Activated CD4-positive, alpha-beta T cell treated with anti-CD3 and anti-CD28 coated beads, Interleukin-2, amount 50 U/mL, for 1 hour (primary cell): ENCODE data around the gene USP6NL.
A peak's percentile ranks its signal among the peaks of the same experiment; 100 is the strongest.
"Not testable (repeated sequence)": the region's sequence is repeated elsewhere in the genome, so short reads cannot be mapped to it uniquely, and the experiment has no call there.

Experiments used
- DNase-seq: peaks from one replicate; pipeline ENCODE4 v3.0.0-alpha.2; 2020

The USP6NL gene

DNA sequence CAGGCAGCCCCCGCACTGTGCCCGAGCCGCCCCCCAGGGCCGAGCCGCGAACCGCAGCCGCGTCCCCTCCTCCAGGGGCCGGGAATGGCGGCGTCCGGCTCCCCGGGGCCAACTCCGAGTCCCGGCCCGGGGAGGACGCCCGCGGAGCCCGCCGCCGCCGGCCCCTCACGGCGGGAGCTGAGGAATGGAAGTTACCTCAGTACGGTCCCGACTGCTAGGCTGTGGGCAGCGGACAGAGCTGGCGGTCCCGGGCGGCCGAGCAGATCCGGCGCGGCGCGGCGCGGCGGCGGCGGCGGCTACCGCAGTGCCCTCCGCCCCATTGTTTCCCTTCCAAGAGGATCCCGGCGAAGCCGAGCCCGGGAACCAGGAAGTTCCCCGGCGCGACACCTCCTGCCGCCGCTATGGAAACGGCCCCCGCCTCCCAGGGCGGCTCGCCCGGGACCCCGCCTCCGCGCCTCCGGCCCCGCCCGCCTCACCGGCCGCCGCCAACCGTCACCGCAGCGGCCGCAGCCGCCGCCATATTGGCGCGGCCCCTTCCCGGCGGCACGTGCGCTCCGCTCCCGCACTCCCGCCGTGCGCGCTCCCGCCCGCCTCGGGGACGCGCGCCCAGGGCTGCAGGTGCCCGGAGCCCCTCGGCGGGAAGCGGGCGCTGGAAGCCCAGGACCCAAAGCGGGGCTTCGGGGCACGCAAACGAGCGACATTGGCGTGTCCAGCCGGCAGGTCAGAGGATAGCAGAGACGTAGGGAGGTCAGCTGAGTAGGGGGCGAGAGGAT, at the start of gene USP6NL:
Gene USP6NL (minus strand): TSS at position 403 of the 773 bp plus-strand sequence. CDS start 14,016 bp downstream, outside the sequence.
- peak; percentile 47 for DNase-seq

GRCh38 chr10:11658801-11659368, 47.4 kb upstream of the USP6NL start:
- DNase-seq: no peak

DNA sequence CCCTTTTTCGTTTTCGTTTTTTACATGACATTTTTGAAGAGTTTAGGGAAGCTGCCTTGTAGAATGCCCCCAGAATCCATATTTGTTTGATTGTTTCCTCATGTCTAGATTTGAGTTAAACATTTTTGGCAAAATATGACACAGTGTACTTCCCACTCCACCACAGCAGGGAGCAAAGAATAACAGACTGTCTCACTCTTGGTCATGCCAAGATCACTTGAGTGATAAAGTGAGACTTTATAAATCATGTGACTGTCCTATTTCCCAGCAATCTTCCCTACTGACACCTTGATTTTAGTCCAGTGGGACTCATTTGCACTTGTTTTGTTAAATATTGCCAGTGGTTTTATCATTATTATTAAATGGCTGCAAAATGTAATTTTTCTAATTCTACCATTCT, 44.4 kb upstream of the USP6NL start:
- DNase-seq: no peak

DNA sequence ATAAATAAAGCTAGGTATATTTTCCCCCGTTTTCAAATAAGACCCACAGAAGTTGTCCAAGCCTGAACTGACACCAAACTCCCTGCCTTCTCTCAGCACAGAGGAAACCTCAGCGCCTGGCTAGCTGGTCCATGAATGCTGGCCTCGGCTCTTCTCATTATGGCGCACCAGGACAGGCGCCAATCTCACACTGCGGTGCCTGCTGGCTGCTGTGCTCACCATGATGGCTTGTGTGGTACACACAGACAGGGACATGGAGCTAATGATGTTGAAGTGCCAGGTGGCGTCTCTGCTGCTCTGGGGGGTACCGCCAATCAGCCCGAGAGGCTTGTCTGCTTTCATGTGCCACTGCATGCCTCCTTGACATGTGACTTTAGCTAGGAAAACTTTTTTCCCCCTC, 43.2 kb upstream of the USP6NL start:
- no peak for DNase-seq

- DNase-seq: no peak
Observed at GRCh38 chr10:11653758-11654471, 42.5 kb upstream of the USP6NL start.

DNA sequence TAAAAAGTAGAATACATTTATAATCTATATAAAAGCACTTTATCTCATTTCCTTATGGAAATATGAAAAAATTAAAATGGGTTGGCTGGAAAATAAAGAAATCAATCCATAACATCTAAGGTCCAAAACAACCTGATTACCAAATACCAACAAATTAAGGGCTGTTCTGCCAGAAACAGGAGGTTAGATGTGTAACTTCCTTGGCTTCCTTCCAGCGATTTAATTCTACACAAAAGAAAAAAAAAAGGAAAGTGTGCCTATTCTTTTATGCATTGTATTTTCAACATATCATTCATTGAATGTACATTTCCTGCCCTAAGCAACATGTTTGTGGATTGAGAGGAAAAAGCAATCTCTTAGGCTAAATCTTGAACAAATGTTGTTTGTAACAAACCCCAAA, 36.2 kb upstream of the USP6NL start:
- no peak for DNase-seq

DNA sequence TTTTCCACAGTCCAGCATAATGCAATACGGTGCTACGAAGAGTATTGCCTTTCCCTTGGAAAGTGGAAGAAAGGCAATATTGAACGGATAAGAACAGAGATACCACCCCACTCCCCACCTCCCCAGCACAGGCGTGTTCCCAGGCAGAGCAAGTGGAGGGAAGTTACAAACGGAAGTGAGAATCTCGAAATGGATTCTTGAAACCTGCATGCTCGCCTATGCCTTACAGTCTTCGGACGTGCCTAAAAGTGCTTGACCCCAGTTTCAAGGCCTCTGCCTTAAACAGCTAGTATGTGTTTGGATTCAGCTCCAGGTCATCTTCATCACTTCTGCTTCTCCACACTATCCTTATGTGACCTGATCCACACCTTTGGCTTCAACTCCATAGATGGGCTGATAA, 35.0 kb upstream of the USP6NL start:
- no peak for DNase-seq

DNA sequence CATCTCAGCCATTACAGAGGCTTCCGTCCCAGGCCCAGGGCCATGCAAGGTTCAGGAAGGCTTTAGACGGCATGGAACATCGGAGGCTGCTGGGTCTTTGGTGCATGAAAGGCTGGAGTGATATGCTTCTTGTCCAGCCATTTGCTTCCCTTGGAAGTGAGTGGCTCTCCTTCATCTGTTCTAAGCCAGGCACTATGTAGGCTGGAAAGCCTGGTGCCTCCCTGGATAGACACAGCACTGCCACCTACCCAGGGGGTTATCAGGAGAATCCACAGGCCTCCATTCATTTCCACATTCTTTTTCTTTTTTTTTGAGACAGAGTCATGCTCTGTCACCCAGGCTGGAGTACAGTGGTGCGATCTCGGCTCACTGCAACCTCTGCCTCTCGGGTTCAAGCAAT, 31.6 kb upstream of the USP6NL start:
- no peak for DNase-seq

DNA sequence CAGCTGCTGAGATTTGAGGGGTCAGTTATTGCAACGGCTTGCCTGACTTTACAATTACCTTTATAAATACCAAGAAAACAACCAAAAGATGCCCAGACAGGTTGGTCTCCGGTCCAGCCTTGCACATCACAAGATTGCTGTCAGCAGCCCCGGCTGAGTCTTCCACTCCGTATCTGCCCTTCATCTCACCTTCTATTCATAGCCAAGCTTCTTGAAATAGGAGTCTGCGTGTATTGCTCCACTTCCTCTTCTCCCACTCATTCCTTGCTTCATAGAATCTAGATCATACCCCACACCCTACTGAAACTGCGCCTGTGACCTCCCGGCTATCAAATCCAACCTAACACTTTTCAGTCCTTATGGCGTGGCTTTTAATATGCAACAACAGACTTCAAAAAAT, 31.1 kb upstream of the USP6NL start:
- no peak for DNase-seq

DNA sequence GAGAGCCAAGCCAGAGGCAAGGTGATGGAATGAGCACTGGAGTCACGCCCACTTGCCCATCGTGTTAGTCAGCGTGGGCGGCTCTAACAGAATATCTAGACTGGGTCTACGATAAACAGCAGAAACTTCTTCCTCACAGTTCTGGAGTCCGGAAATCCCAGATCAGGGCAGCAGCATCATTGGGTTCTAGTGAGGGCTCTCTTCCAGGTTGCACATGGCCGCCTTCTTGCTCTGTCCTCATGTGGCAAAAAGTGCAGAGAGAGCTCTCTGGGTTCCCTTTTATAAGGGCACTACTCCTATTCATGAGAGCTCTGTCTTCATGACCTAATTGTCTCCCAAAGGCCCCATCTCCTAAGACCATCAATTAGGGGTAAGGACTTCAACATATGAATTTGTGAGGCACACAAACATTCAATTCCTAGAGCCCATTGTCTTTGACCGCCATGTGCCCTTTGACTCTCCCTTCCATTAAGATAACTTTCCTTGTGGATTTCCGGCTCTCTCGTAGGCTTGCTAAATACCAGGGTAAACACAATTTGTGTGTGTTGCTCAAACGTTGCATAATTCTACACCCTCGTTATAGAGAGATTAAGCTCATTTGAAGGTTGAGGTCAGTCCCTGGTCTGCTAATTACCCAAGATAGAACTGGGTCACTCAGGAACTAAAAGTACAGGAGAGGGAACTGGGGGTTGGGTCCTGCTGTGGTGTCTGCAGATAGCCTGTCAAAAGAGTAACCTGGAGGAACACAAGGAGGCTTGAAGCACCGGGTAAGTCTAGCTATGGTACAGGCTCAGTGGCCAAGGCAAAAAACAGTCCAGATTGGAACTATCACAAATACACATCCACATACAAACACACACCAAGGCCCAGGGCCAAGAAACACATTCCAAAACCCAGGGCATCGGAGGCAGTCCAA, 28.7 kb upstream of the USP6NL start:
- DNase-seq: no peak

GRCh38 chr10:11639362-11639761, 27.9 kb upstream of the USP6NL start:
- no peak for DNase-seq

- DNase-seq: no peak
Observed at GRCh38 chr10:11638055-11638698, 26.7 kb upstream of the USP6NL start.

DNA sequence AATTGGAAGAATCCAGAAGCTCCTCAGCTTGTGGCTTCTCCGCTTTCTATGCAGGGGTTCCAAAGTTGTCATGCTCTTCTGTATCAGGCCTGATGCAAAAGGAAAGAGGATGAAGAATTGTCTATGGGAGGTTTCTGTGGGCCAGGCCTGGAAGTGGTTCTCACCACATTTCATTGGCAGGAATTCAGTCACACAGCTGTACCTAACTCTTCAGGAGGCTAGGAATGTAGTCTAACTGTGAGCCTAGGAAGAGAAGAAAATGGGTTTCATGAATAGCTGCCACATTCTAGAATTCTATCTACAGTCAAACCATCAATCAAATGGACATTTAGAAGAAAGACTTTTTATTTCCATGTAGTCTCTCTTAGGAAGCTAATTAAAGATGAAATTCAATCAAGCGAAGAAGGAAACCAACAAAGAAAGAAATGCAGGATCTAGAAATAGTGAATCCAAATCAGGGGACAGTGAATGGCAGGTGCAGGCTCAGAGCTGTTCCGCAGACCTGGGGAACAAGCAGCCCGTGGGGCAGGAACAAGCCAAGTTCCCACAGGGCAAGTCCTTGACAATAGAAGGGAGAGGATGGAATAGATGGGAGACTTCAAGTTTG, 25.4 kb upstream of the USP6NL start:
- no peak for DNase-seq

GRCh38 chr10:11631890-11632587, 20.6 kb upstream of the USP6NL start:
- DNase-seq: no peak

- DNase-seq: no peak
Observed at GRCh38 chr10:11631291-11631690, 19.8 kb upstream of the USP6NL start.

GRCh38 chr10:11629731-11630130, 18.3 kb upstream of the USP6NL start:
- no peak for DNase-seq

DNA sequence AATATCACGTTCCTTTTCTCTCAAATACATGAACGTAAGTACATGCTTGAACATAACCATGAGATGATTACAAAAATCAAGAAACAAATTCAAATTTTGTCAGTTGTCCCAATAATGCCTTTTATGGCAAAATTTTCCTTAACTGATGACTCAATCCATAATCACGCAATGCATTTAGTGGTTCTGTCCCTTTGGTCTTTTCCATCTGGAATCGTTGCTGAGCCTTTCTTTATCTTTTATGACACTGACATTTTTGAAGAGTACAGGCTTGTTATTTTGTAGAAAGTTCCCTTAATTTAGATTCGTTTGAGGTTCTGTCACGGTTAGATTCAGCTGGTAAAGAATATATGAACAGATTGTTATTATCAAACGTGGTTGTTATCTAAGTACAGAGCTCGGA, 16.5 kb upstream of the USP6NL start:
- not testable (repeated sequence) for DNase-seq

DNA sequence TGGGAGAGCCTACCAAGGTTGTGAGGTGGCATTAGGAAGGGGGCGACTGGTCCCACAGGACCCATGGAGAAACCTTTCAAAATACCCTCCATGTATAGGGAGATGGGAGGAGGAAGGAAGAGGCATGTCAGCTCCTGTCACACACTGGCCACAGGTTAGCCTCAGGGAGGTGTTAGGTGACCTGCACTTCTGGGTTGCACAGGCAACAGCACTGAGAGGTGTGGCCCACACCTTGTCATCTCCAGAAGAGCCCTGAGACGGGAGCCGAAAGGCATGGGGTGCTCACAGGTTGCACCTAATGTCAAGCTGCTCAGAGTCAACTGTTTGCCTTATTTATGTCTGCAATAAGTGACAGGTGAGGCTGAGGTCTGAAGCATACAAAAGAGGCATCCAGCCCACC, 14.6 kb upstream of the USP6NL start:
- DNase-seq: no peak

DNA sequence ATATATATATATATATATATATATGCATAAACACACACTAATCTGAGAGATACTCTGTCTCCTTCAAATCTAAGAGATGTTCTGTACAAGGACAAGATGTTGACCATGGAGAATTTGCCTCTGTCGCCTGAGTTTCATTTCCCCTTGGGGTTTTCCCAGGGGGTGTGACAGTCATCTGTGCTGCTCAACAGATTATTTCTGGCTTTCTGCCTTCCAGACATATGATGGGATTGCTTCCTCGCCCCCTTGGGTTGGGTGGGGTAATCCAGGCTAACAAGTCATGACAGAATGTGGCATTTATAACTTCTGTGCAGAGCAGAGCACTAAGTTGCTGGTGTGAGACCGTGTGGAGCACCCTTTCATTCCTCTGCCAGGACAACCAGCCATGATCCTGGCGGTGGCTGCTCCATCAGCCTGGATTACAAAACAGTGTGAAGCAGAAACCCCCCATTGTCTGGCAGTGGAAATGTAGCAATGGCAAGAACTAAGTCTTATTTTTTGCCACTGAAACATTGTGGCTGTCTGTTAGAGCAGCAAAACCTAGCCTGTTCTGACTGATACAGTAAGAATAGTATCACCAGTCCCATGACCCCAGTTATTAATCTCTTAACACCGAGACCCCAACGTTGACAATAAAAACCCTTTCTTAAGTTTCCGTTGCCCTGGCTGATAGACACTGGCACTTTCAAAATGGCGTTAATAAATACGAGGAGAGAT, 13.7 kb upstream of the USP6NL start:
- DNase-seq: no peak

DNA sequence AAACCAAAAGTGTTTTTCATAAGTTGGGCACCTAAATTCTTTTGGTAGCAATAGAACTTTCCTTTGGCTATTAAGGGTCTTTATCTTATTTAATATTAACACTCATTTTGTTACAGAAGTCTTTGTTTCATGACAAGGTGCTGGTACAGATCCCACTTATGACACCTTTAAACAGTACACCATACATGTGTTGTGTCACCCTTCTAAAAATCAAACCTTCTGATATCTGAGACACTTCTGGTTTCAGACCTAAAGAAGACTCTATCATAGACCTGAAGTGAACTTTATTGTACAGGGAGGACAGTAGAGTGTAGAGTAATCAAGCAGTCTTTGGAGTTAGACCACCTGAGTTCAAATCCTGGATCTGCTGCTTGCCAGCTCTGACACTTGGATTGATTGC, 5.8 kb upstream of the USP6NL start:
- no peak for DNase-seq

DNA sequence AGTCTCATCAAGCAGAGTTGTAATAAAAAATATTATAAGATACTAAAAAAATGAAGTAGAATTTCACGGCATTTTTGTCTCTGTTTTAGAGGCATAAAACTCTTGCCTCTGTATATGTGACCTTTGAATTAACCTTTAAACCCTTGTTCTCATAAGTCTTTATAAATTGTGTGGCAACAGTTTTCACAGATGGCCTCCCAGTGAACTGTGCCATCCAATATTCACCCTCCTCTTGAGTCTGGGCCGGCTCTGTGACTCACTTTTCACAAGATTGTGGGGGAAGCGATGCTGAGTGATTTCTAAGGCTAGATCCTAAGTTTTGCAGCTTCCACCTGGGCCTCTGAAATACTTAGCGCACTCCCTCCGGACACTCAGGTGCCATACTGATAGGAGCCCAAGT, 4.6 kb upstream of the USP6NL start:
- no peak for DNase-seq
